Mesendoderm (in vitro differentiated cells): ENCODE data around the gene TBX10.

Experiments
- DNase-seq: peaks from one replicate; pipeline ENCODE4 v3.0.0; 2013
- H2AK5ac ChIP-seq: 2 replicates; pipeline ENCODE4 v1.6.1; 2013; ENCODE audit warnings: low read length, inconsistent platforms
- H2BK120ac ChIP-seq: 2 replicates; pipeline ENCODE4 v1.6.1; 2013; ENCODE audit warnings: low read depth, mild to moderate bottlenecking, low read length, moderate library complexity, mixed read lengths
- H2BK15ac ChIP-seq: replicated peaks from 2 replicates; pipeline ENCODE4 v1.6.1; 2013; ENCODE audit warnings: low read depth, mild to moderate bottlenecking, moderate library complexity
- H2BK5ac ChIP-seq: 2 replicates; pipeline ENCODE4 v1.6.1; 2013; ENCODE audit warnings: low read length, inconsistent platforms
- H3K18ac ChIP-seq: 2 replicates; pipeline ENCODE4 v1.6.1; 2013; ENCODE audit warnings: mild to moderate bottlenecking, low read length, mixed read lengths
- H3K23ac ChIP-seq: one replicate; pipeline ENCODE4 v1.6.1; 2013; ENCODE audit warnings: low read length
- H3K27ac ChIP-seq: 2 replicates; pipeline ENCODE4 v1.5.1; 2013; ENCODE audit warnings: low read depth, mild to moderate bottlenecking, inconsistent platforms, low read length, moderate library complexity
- H3K27me3 ChIP-seq: 2 replicates; pipeline ENCODE4 v1.6.1; 2013; ENCODE audit warnings: low read length, control low read depth, mild to moderate bottlenecking, inconsistent platforms; ENCODE audit not compliant: insufficient read depth, poor library complexity
- H3K36me3 ChIP-seq: 2 replicates; pipeline ENCODE4 v1.6.1; 2013; ENCODE audit warnings: low read length, inconsistent platforms; ENCODE audit not compliant: control insufficient read depth, insufficient read depth
- H3K4ac ChIP-seq: one replicate; pipeline ENCODE4 v1.6.1; 2013; ENCODE audit warnings: low read depth, mild to moderate bottlenecking, low read length, moderate library complexity
- H3K4me1 ChIP-seq: 2 replicates; pipeline ENCODE4 v1.6.1; 2013; ENCODE audit warnings: low read depth, low read length, inconsistent platforms; ENCODE audit not compliant: control insufficient read depth
- H3K4me2 ChIP-seq: 2 replicates; pipeline ENCODE4 v1.6.1; 2013; ENCODE audit warnings: low read length
- H3K4me3 ChIP-seq: 2 replicates; pipeline ENCODE4 v1.5.1; 2013; ENCODE audit warnings: mild to moderate bottlenecking, low read length
- H3K56ac ChIP-seq: one replicate; pipeline ENCODE4 v1.6.1; 2013; ENCODE audit warnings: low read length
- H3K79me1 ChIP-seq: 2 replicates; pipeline ENCODE4 v1.6.1; 2013; ENCODE audit warnings: low read length, inconsistent platforms
- H3K79me2 ChIP-seq: 2 replicates; pipeline ENCODE4 v1.6.1; 2013; ENCODE audit warnings: mild to moderate bottlenecking, low read length; ENCODE audit not compliant: control insufficient read depth, insufficient read depth
- H3K9ac ChIP-seq: 2 replicates; pipeline ENCODE4 v1.6.1; 2013; ENCODE audit warnings: low read length, inconsistent platforms
- H4K5ac ChIP-seq: one replicate; pipeline ENCODE4 v1.6.1; 2013; ENCODE audit warnings: low read length
- H4K8ac ChIP-seq: one replicate; pipeline ENCODE4 v1.6.1; 2013; ENCODE audit warnings: low read depth, mild to moderate bottlenecking, control low read depth, low read length, moderate library complexity
- WGBS: extraction: QIAGEN DNeasy Blood & Tissue Kit; methylation state at CpG from one replicate; pipeline ENCODE4 v1.1.7; 2013; ENCODE audit warnings: low lambda C conversion rate, missing lambda C conversion rate; ENCODE audit not compliant: insufficient coverage; ENCODE audit errors: extremely low coverage; 5-methylcytosine and 5-hydroxymethylcytosine counted together

TBX10 gene

GRCh38 chr11:67631411-67631810, 8.2 kb downstream of the TBX10 start:
- Histone ChIP-seq H3K4ac (no peak overlapping the region), H3K9ac (peak overlapping the region; percentile 92), H3K79me2 (no peaks in the 10 kb centered on the region), H3K18ac (no peak overlapping the region), H3K4me1 (peaks cover 5% of the 10 kb centered on the region), H3K23ac (no peak overlapping the region), H3K56ac (peak overlapping the region; percentile 97), H3K27me3 (no peaks in the 10 kb centered on the region), H2AK5ac (no peak overlapping the region), H4K8ac (no peak overlapping the region), H3K36me3 (no peaks in the 10 kb centered on the region), H2BK15ac (no peak overlapping the region), H2BK120ac (no peak overlapping the region), H3K4me3 (no peak overlapping the region), H4K5ac (no peak overlapping the region), H2BK5ac (no peak overlapping the region), H3K27ac (no peak overlapping the region), H3K79me1 (no peaks in the 10 kb centered on the region), H3K4me2 (peak overlapping the region; percentile 93)
- DNase-seq: no peak
- no CpG with 5 or more reads among the region's 7 CpGs for WGBS

GRCh38 chr11:67630943-67631331, 8.6 kb downstream of the TBX10 start:
- no peak overlapping the region for H2BK5ac ChIP-seq
- no peak overlapping the region for H3K27ac ChIP-seq
- no peaks in the 10 kb centered on the region for H3K79me1 ChIP-seq
- no CpG with 5 or more reads among the region's 16 CpGs for WGBS
- H3K9ac ChIP-seq: peak overlapping the region; percentile 92
- peak overlapping the region; percentile 93 for H3K4me2 ChIP-seq
- H2BK120ac ChIP-seq: no peak overlapping the region
- no peak overlapping the region for H2AK5ac ChIP-seq
- H3K23ac ChIP-seq: no peak overlapping the region
- H2BK15ac ChIP-seq: no peak overlapping the region
- peaks cover 5% of the 10 kb centered on the region for H3K4me1 ChIP-seq
- H3K27me3 ChIP-seq: no peaks in the 10 kb centered on the region
- H4K5ac ChIP-seq: no peak overlapping the region
- no peak overlapping the region for H3K4me3 ChIP-seq
- no peak overlapping the region for H4K8ac ChIP-seq
- no peaks in the 10 kb centered on the region for H3K79me2 ChIP-seq
- no peak overlapping the region for H3K18ac ChIP-seq
- no peak overlapping the region for H3K4ac ChIP-seq
- no peaks in the 10 kb centered on the region for H3K36me3 ChIP-seq
- DNase-seq: no peak
- peak overlapping the region; percentile 97 for H3K56ac ChIP-seq

- Histone ChIP-seq H3K4ac (no peak overlapping the region), H3K27ac (peak overlapping the region; percentile 91), H4K5ac (no peak overlapping the region), H3K4me1 (peaks cover 5% of the 10 kb centered on the region), H4K8ac (no peak overlapping the region), H3K23ac (no peak overlapping the region), H3K18ac (no peak overlapping the region), H2BK15ac (no peak overlapping the region), H2BK5ac (no peak overlapping the region), H2BK120ac (no peak overlapping the region), H3K27me3 (no peaks in the 10 kb centered on the region), H3K56ac (peak overlapping the region; percentile 97), H3K79me1 (no peaks in the 10 kb centered on the region), H3K36me3 (no peaks in the 10 kb centered on the region), H3K9ac (peak overlapping the region; percentile 92), H3K4me3 (peak overlapping the region; percentile 58), H3K79me2 (no peaks in the 10 kb centered on the region), H3K4me2 (peak overlapping the region; percentile 93), H2AK5ac (no peak overlapping the region)
- DNase-seq: peak; percentile 98
- no CpG with 5 or more reads among the region's 70 CpGs for WGBS
These were observed 9.2 kb downstream of the TBX10 start for GRCh38 chr11:67630228-67630942.

GRCh38 chr11:67629386-67630227, 10.0 kb downstream of the TBX10 start, which contains the start of gene NUDT8:
Gene NUDT8 (minus strand): TSS chr11:67629937. CDS start chr11:67629911, 26 bp downstream.
- Histone ChIP-seq H2BK15ac (no peak within 1 kb of the TSS), H2BK5ac (peak within 1 kb of the TSS; percentile 55), H2AK5ac (no peak within 1 kb of the TSS), H3K27ac (peak within 1 kb of the TSS; percentile 91), H2BK120ac (no peak within 1 kb of the TSS), H3K36me3 (no peaks in the 10 kb centered on the region), H3K27me3 (no peaks in the 10 kb centered on the region), H3K4me3 (peak within 1 kb of the TSS; percentile 58), H3K18ac (peak within 1 kb of the TSS; percentile 31), H3K56ac (peak within 1 kb of the TSS; percentile 97), H4K8ac (no peak within 1 kb of the TSS), H3K79me1 (no peaks in the 10 kb centered on the region), H3K4me2 (peak within 1 kb of the TSS; percentile 93), H3K23ac (no peak within 1 kb of the TSS), H3K9ac (peak within 1 kb of the TSS; percentile 92), H3K4me1 (peaks cover 5% of the 10 kb centered on the region), H3K79me2 (no peaks in the 10 kb centered on the region), H4K5ac (no peak within 1 kb of the TSS), H3K4ac (no peak within 1 kb of the TSS)
- DNase-seq: peak; percentile 92
- no CpG with 5 or more reads among the region's 102 CpGs for WGBS

- Histone ChIP-seq H2BK15ac (no peak overlapping the region), H3K4ac (no peak overlapping the region), H3K4me3 (no peak overlapping the region), H3K4me2 (no peak overlapping the region), H3K18ac (no peak overlapping the region), H2AK5ac (no peak overlapping the region), H3K9ac (peak overlapping the region; percentile 61), H3K56ac (peak overlapping the region; percentile 89), H3K4me1 (peaks cover 5% of the 10 kb centered on the region), H3K36me3 (no peaks in the 10 kb centered on the region), H2BK120ac (no peak overlapping the region), H2BK5ac (no peak overlapping the region), H3K27me3 (no peaks in the 10 kb centered on the region), H3K23ac (no peak overlapping the region), H4K8ac (no peak overlapping the region), H3K79me2 (no peaks in the 10 kb centered on the region), H3K79me1 (no peaks in the 10 kb centered on the region), H4K5ac (no peak overlapping the region), H3K27ac (no peak overlapping the region)
- peak; percentile 65 for DNase-seq
- WGBS: no CpG with 5 or more reads among the region's 25 CpGs
These were observed 10.7 kb downstream of the TBX10 start for GRCh38 chr11:67628710-67629385.
